ENCODE measurements around the gene ADGRE1.

Gene ADGRE1

DNA sequence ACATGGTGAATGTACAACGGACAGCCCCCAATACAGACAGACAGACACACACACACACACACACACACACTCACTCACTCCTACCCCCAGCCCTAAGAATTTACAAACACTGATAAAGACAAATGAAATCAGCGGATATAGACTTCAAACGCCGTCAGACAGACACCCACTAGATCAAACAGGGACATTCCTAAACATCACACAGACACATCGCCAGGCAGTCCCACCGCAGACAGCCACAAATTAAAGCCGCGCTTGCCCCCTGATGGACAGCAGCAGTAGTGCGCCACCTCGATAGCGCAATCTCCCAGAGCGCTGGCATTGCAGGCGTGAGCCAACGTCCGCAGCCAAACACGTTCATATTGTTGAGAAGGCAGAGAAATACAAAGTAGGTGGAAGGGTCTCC, 24.7 kb upstream of the ADGRE1 start:
- Histone ChIP-seq H3K23ac (ENCODE audit: low read length in 2 of 2) (no peak overlapping the region), H3K79me1 (replicated peaks; ENCODE audit: low read length, poor library complexity, severe bottlenecking) (no peaks in the 10 kb centered on the region), H3K4me1 (ENCODE audit: control insufficient read depth, insufficient read depth, low read depth, low read length) (peaks cover 2% of the 10 kb centered on the region), H2BK15ac (ENCODE audit: low read depth, poor library complexity, severe bottlenecking) (no peak overlapping the region), H3K9me3 (ENCODE audit: control insufficient read depth, low read length) (no peaks in the 10 kb centered on the region), H3K27me3 (ENCODE audit: control insufficient read depth in 1 of 2, insufficient read depth in 1 of 2, low read length in 2 of 2) (peaks cover 0 to 5% of the 10 kb centered on the region in 2 experiments), H3K27ac (ENCODE audit: low read length, poor library complexity, severe bottlenecking) (no peak overlapping the region), H3K4me3 (ENCODE audit: insufficient read depth in 1 of 2, low read depth in 1 of 2, low read length in 2 of 2) (peak overlapping the region in 1 of 2 experiments; percentile 50), H3K4me2 (ENCODE audit: low read length, poor library complexity, severe bottlenecking) (peak overlapping the region; percentile 53), H3K9ac (ENCODE audit: low read length) (peak overlapping the region; percentile 53), H2AFZ (ENCODE audit: low read depth, low read length) (peak overlapping the region; percentile 23), H2AK5ac (ENCODE audit: low read length, severe bottlenecking) (no peak overlapping the region), H3K18ac (ENCODE audit: low read depth in 1 of 2, low read length in 2 of 2) (no peak overlapping the region), H2BK120ac (ENCODE audit: low read depth, low read length) (no peak overlapping the region), H3K4ac (ENCODE audit: low read depth in 1 of 2, low read length in 2 of 2) (no peak overlapping the region), H3K36me3 (ENCODE audit: control insufficient read depth in 1 of 2, insufficient read depth in 2 of 2, low read depth in 1 of 2, low read length in 2 of 2) (no peaks in the 10 kb centered on the region), H2BK5ac (ENCODE audit: low read depth, low read length, poor library complexity, severe bottlenecking) (no peak overlapping the region), H3K14ac (ENCODE audit: low read length in 2 of 2) (no peak overlapping the region), H2BK12ac (ENCODE audit: low read length in 2 of 2) (no peak overlapping the region), H4K8ac (ENCODE audit: low read length) (no peak overlapping the region), H4K91ac (ENCODE audit: low read length) (no peak overlapping the region)
- WGBS, result 17% methylated on average over 16 of the region's 16 CpGs
- peak; percentile 62 for DNase-seq

DNA sequence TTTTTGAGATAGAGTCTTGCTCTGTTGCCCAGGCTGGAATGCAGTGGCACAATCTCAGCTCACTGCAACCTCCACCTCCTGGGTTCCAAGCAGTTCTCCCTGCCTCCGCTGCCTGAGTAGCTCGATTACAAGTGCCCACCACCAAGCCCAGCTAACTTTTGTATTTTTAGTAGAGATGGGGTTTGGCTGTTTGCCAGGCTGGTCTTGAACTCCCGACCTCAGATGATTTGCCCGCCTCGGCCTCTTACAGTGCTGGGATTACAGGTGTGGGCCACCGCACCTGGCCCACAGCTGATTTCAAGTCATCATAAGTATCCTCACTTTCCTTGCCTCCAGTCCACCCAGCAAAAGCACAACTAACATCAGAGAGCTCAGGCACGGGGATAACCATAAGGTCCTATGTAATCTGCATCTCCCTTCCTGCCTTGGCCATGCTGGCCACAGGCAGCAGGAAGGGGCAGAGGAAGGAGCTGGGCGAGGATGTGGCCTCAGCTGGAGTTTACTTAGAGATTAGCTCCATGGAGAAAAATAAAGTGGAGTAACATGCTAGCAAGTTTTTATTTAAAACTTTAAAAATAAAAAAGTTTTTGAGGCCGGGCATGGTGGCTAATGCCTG, 22.9 kb upstream of the ADGRE1 start:
- 79% methylated on average over 6 of the region's 9 CpGs for WGBS
- Histone ChIP-seq H3K23ac (ENCODE audit: low read length in 2 of 2) (no peak overlapping the region), H3K36me3 (ENCODE audit: control insufficient read depth in 1 of 2, insufficient read depth in 2 of 2, low read depth in 1 of 2, low read length in 2 of 2) (no peaks in the 10 kb centered on the region), H3K79me1 (replicated peaks; ENCODE audit: low read length, poor library complexity, severe bottlenecking) (no peaks in the 10 kb centered on the region), H2BK5ac (ENCODE audit: low read depth, low read length, poor library complexity, severe bottlenecking) (no peak overlapping the region), H3K9ac (ENCODE audit: low read length) (no peak overlapping the region), H2BK120ac (ENCODE audit: low read depth, low read length) (no peak overlapping the region), H2AFZ (ENCODE audit: low read depth, low read length) (no peak overlapping the region), H3K4me2 (ENCODE audit: low read length, poor library complexity, severe bottlenecking) (no peak overlapping the region), H4K8ac (ENCODE audit: low read length) (no peak overlapping the region), H2BK12ac (ENCODE audit: low read length in 2 of 2) (no peak overlapping the region), H4K91ac (ENCODE audit: low read length) (no peak overlapping the region), H2AK5ac (ENCODE audit: low read length, severe bottlenecking) (no peak overlapping the region), H3K18ac (ENCODE audit: low read depth in 1 of 2, low read length in 2 of 2) (no peak overlapping the region), H3K14ac (ENCODE audit: low read length in 2 of 2) (no peak overlapping the region), H3K27ac (ENCODE audit: low read length, poor library complexity, severe bottlenecking) (no peak overlapping the region), H3K27me3 (ENCODE audit: control insufficient read depth in 1 of 2, insufficient read depth in 1 of 2, low read length in 2 of 2) (peaks cover 0 to 5% of the 10 kb centered on the region in 2 experiments), H2BK15ac (ENCODE audit: low read depth, poor library complexity, severe bottlenecking) (no peak overlapping the region), H3K4me1 (ENCODE audit: control insufficient read depth, insufficient read depth, low read depth, low read length) (peaks cover 2% of the 10 kb centered on the region), H3K4ac (ENCODE audit: low read depth in 1 of 2, low read length in 2 of 2) (no peak overlapping the region), H3K4me3 (ENCODE audit: insufficient read depth in 1 of 2, low read depth in 1 of 2, low read length in 2 of 2) (no peak overlapping the region), H3K9me3 (ENCODE audit: control insufficient read depth, low read length) (no peaks in the 10 kb centered on the region)
- no peak for DNase-seq

DNA sequence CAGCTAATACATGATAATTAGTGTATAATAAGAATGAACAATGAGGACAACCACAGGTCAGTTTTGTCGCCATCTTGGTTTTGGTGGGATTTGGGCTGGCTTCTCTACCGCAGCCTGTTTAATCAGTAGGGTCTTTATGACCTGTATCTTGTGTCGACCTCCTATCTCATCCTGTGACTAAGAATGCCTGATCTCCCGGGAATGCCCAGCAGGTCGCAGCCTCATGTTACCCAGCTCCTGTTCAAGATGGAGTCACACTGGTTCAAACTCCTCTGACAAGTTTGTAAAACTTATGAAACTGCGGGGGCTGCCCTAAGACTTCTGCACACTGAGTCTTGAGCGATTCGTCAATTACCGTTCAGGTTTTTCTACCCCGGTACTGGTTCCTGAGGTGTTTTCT, 21.5 kb upstream of the ADGRE1 start:
- no peak overlapping the region for H2AK5ac ChIP-seq (ENCODE audit: low read length, severe bottlenecking)
- no peaks in the 10 kb centered on the region for H3K9me3 ChIP-seq (ENCODE audit: control insufficient read depth, low read length)
- H2AFZ ChIP-seq (ENCODE audit: low read depth, low read length), result no peak overlapping the region
- H3K23ac ChIP-seq (ENCODE audit: low read length in 2 of 2), result no peak overlapping the region
- no peak overlapping the region for H2BK12ac ChIP-seq (ENCODE audit: low read length in 2 of 2)
- H3K18ac ChIP-seq (ENCODE audit: low read depth in 1 of 2, low read length in 2 of 2), result no peak overlapping the region
- peaks cover 0 to 5% of the 10 kb centered on the region in 2 experiments for H3K27me3 ChIP-seq (ENCODE audit: control insufficient read depth in 1 of 2, insufficient read depth in 1 of 2, low read length in 2 of 2)
- no peak overlapping the region for H3K4me2 ChIP-seq (ENCODE audit: low read length, poor library complexity, severe bottlenecking)
- H2BK120ac ChIP-seq (ENCODE audit: low read depth, low read length), result no peak overlapping the region
- H3K4ac ChIP-seq (ENCODE audit: low read depth in 1 of 2, low read length in 2 of 2), result no peak overlapping the region
- no peak overlapping the region for H2BK15ac ChIP-seq (ENCODE audit: low read depth, poor library complexity, severe bottlenecking)
- H3K4me1 ChIP-seq (ENCODE audit: control insufficient read depth, insufficient read depth, low read depth, low read length), result peaks cover 2% of the 10 kb centered on the region
- H3K14ac ChIP-seq (ENCODE audit: low read length in 2 of 2), result no peak overlapping the region
- DNase-seq, result no peak
- H3K36me3 ChIP-seq (ENCODE audit: control insufficient read depth in 1 of 2, insufficient read depth in 2 of 2, low read depth in 1 of 2, low read length in 2 of 2), result no peaks in the 10 kb centered on the region
- H3K27ac ChIP-seq (ENCODE audit: low read length, poor library complexity, severe bottlenecking), result no peak overlapping the region
- H4K91ac ChIP-seq (ENCODE audit: low read length), result no peak overlapping the region
- no peak overlapping the region for H4K8ac ChIP-seq (ENCODE audit: low read length)
- no peak overlapping the region for H3K4me3 ChIP-seq (ENCODE audit: insufficient read depth in 1 of 2, low read depth in 1 of 2, low read length in 2 of 2)
- H3K79me1 ChIP-seq (replicated peaks; ENCODE audit: low read length, poor library complexity, severe bottlenecking), result no peaks in the 10 kb centered on the region
- 87% methylated on average over 10 of the region's 10 CpGs for WGBS
- no peak overlapping the region for H3K9ac ChIP-seq (ENCODE audit: low read length)
- H2BK5ac ChIP-seq (ENCODE audit: low read depth, low read length, poor library complexity, severe bottlenecking), result no peak overlapping the region

DNA sequence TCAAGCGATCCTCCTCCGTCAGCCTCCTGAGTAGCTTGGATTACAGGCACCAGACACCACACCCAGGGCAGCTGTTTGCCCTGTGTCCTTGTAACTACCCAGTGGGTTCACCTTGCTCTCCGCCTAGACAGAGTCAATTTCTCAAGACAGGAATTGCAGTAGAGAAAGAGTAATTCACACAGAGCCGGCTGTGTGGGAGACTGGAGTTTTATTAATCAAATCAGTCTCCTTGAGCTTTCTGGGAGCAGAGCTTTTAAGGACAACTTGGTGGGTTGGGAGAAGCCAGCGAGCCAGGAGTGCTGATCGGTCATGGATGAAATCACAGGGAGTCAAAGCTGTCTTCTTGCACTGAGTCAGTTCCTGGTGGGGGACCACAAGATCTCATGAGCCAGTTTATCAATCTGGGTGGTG, 20.6 kb upstream of the ADGRE1 start:
- H3K9me3 ChIP-seq (ENCODE audit: control insufficient read depth, low read length), result no peaks in the 10 kb centered on the region
- no peak overlapping the region for H3K4me3 ChIP-seq (ENCODE audit: insufficient read depth in 1 of 2, low read depth in 1 of 2, low read length in 2 of 2)
- no peak overlapping the region for H3K23ac ChIP-seq (ENCODE audit: low read length in 2 of 2)
- no peaks in the 10 kb centered on the region for H3K36me3 ChIP-seq (ENCODE audit: control insufficient read depth in 1 of 2, insufficient read depth in 2 of 2, low read depth in 1 of 2, low read length in 2 of 2)
- peaks cover 0 to 5% of the 10 kb centered on the region in 2 experiments for H3K27me3 ChIP-seq (ENCODE audit: control insufficient read depth in 1 of 2, insufficient read depth in 1 of 2, low read length in 2 of 2)
- H2AFZ ChIP-seq (ENCODE audit: low read depth, low read length), result no peak overlapping the region
- no peak overlapping the region for H3K4ac ChIP-seq (ENCODE audit: low read depth in 1 of 2, low read length in 2 of 2)
- H3K14ac ChIP-seq (ENCODE audit: low read length in 2 of 2), result no peak overlapping the region
- no peak overlapping the region for H3K9ac ChIP-seq (ENCODE audit: low read length)
- peaks cover 2% of the 10 kb centered on the region for H3K4me1 ChIP-seq (ENCODE audit: control insufficient read depth, insufficient read depth, low read depth, low read length)
- no peak overlapping the region for H2BK12ac ChIP-seq (ENCODE audit: low read length in 2 of 2)
- no peak overlapping the region for H3K18ac ChIP-seq (ENCODE audit: low read depth in 1 of 2, low read length in 2 of 2)
- H4K8ac ChIP-seq (ENCODE audit: low read length), result no peak overlapping the region
- no peak overlapping the region for H3K4me2 ChIP-seq (ENCODE audit: low read length, poor library complexity, severe bottlenecking)
- H2BK15ac ChIP-seq (ENCODE audit: low read depth, poor library complexity, severe bottlenecking), result no peak overlapping the region
- DNase-seq, result no peak
- H2AK5ac ChIP-seq (ENCODE audit: low read length, severe bottlenecking), result no peak overlapping the region
- no peak overlapping the region for H4K91ac ChIP-seq (ENCODE audit: low read length)
- no peaks in the 10 kb centered on the region for H3K79me1 ChIP-seq (replicated peaks; ENCODE audit: low read length, poor library complexity, severe bottlenecking)
- no peak overlapping the region for H3K27ac ChIP-seq (ENCODE audit: low read length, poor library complexity, severe bottlenecking)
- 80% methylated on average over 6 of the region's 6 CpGs for WGBS
- H2BK5ac ChIP-seq (ENCODE audit: low read depth, low read length, poor library complexity, severe bottlenecking), result no peak overlapping the region
- no peak overlapping the region for H2BK120ac ChIP-seq (ENCODE audit: low read depth, low read length)

Measured in mesenchymal stem cell (in vitro differentiated cells and primary cell).